ENCODE data around the gene EBLN2.
A peak's percentile ranks its signal among the peaks of the same experiment; 100 is the strongest.

EBLN2 gene

GRCh38 chr3:73108750-73109149 lies 47.3 kb downstream of the EBLN2 start:
- FAIRE-seq: no peak

- peak; percentile 98 for FAIRE-seq
Measured at GRCh38 chr3:73110530-73110929, 49.1 kb downstream of the EBLN2 start.
